H1 (cell line): Measurements from ENCODE around the gene KLC4. TPM values are rescaled to one million over a fixed set of nuclear protein-coding genes. Genes with fewer than 3 reads are reported as not detected.

ENCODE experiments used
- CTCF ChIA-PET: fragments of 300-600 bp; sonication (Branson Sonifier 250); formaldehyde crosslinking; loops from one replicate; lab custom pipeline; 2021; ENCODE audit not compliant: partially characterized antibody; lab: Charles Lee
- POLR2A ChIA-PET: fragments of 300-600 bp; sonication (Branson Sonifier 250); formaldehyde crosslinking; loops from one replicate; lab custom pipeline; 2021; ENCODE audit warnings: inconsistent platforms; ENCODE audit not compliant: partially characterized antibody; lab: Charles Lee
- DNase-seq, 2 experiments: peaks; one replicate each; pipeline versions ENCODE4 v3.0.0 to v3.0.0-alpha.2; 2010 to 2022; ENCODE audit warnings: low spot score in 2 of 2, low read depth in 1 of 2, mixed read lengths in 1 of 2
- FAIRE-seq: peaks from 2 replicates; lab custom pipeline; 2011; peaks lifted over from hg19 to GRCh38; lab: Jason Lieb, UNC
- H2AFZ ChIP-seq: 2 replicates; pipeline ENCODE4 v1.8.1; 2012; ENCODE audit warnings: low read length, inconsistent platforms
- H2AK5ac ChIP-seq: 2 replicates; pipeline ENCODE4 v1.6.1; 2013; ENCODE audit warnings: low read depth, low read length
- H2BK120ac ChIP-seq: replicated peaks from 2 replicates; pipeline ENCODE3; 2013; ENCODE audit warnings: low read depth, low read length, inconsistent platforms
- H2BK12ac ChIP-seq: 2 replicates; pipeline ENCODE4 v1.6.1; 2013; ENCODE audit warnings: low read depth, low read length
- H2BK15ac ChIP-seq: 2 replicates; pipeline ENCODE4 v1.6.1; 2013; ENCODE audit warnings: low read length
- H2BK20ac ChIP-seq: 2 replicates; pipeline ENCODE4 v1.6.1; 2013; ENCODE audit warnings: low read length
- H2BK5ac ChIP-seq: 2 replicates; pipeline ENCODE4 v1.6.1; 2013; ENCODE audit warnings: low read depth, low read length
- H3K14ac ChIP-seq: 2 replicates; pipeline ENCODE4 v1.6.1; 2013; ENCODE audit warnings: inconsistent platforms; ENCODE audit not compliant: insufficient read length
- H3K18ac ChIP-seq: 2 replicates; pipeline ENCODE4 v1.6.1; 2013; ENCODE audit warnings: low read length; ENCODE audit errors: extremely low read depth
- H3K23ac ChIP-seq: 2 replicates; pipeline ENCODE4 v1.6.1; 2013; ENCODE audit warnings: inconsistent platforms; ENCODE audit not compliant: insufficient read length
- H3K23me2 ChIP-seq: 2 replicates; pipeline ENCODE4 v1.6.1; 2013; ENCODE audit warnings: low read depth, low read length
- H3K27ac ChIP-seq: 2 replicates; pipeline ENCODE4 v1.6.1; 2011; ENCODE audit warnings: low read depth, low read length, inconsistent platforms
- H3K27me3 ChIP-seq, 4 experiments: replicated peaks in 1 of 4; 1 replicate in 1 of 4; 2 replicates in 3 of 4; pipeline versions ENCODE4 v1.6.1 to v1.8.1; 2011 to 2013; ENCODE audit warnings: low read length in 3 of 4, mild to moderate bottlenecking in 3 of 4, inconsistent platforms in 2 of 4, mixed read lengths in 2 of 4, moderate library complexity in 1 of 4; ENCODE audit not compliant: control insufficient read depth in 3 of 4, insufficient read depth in 3 of 4; ENCODE audit errors: extremely low read depth in 1 of 4
- H3K36me3 ChIP-seq, 4 experiments: 2 replicates each; pipeline versions ENCODE4 v1.6.1 to v1.8.1; 2011 to 2013; ENCODE audit warnings: mild to moderate bottlenecking in 4 of 4, low read length in 3 of 4, moderate library complexity in 2 of 4, control low read depth in 1 of 4, inconsistent platforms in 1 of 4; ENCODE audit not compliant: insufficient read depth in 4 of 4, control insufficient read depth in 2 of 4
- H3K4ac ChIP-seq: replicated peaks from 2 replicates; pipeline ENCODE3; 2013; ENCODE audit warnings: low read length, low read depth, mixed read lengths, inconsistent platforms; ENCODE audit not compliant: insufficient read length
- H3K4me1 ChIP-seq, 4 experiments: replicated peaks in 1 of 4; 1 replicate in 1 of 4; 2 replicates in 3 of 4; pipeline versions ENCODE4 v1.6.1 to v1.8.1; 2011 to 2013; ENCODE audit warnings: low read length in 3 of 4, inconsistent platforms in 2 of 4, mixed read lengths in 1 of 4; ENCODE audit not compliant: insufficient read depth in 4 of 4, control insufficient read depth in 3 of 4
- H3K4me2 ChIP-seq, 2 experiments: 2 replicates each; pipeline versions ENCODE4 v1.6.1 to v1.8.1; 2011 to 2013; ENCODE audit warnings: low read depth in 2 of 2, low read length in 2 of 2, control low read depth in 1 of 2, inconsistent platforms in 1 of 2, mild to moderate bottlenecking in 1 of 2; ENCODE audit not compliant: insufficient read depth in 1 of 2
- H3K4me3 ChIP-seq, 4 experiments: fragments of 200-600, 300-600 bp in 1 of 4; sonication (generic), shearing (Covaris generic), sonication (Bioruptor Twin) in 1 of 4; 2 replicates each; pipeline versions ENCODE4 v1.5.1 to v1.8.1; 2011 to 2016; ENCODE audit warnings: low read length in 4 of 4, low read depth in 3 of 4, control low read depth in 2 of 4, inconsistent platforms in 2 of 4, mild to moderate bottlenecking in 2 of 4, mixed read lengths in 1 of 4, moderate library complexity in 1 of 4; ENCODE audit not compliant: insufficient read depth in 2 of 4; ENCODE audit errors: extremely low read depth in 1 of 4
- H3K56ac ChIP-seq: replicated peaks from 2 replicates; pipeline ENCODE3; 2013; ENCODE audit warnings: low read depth, mild to moderate bottlenecking, mixed read lengths, low read length, inconsistent platforms; ENCODE audit not compliant: insufficient read length
- H3K79me1 ChIP-seq: 2 replicates; pipeline ENCODE4 v1.6.1; 2013; ENCODE audit warnings: low read depth, low read length, control low read depth
- H3K79me2 ChIP-seq, 2 experiments: 2 replicates each; pipeline versions ENCODE4 v1.6.1 to v1.8.1; 2012 to 2013; ENCODE audit warnings: low read length in 2 of 2, mild to moderate bottlenecking in 2 of 2, inconsistent platforms in 1 of 2; ENCODE audit not compliant: insufficient read depth in 2 of 2, control insufficient read depth in 1 of 2
- H3K9ac ChIP-seq, 4 experiments: replicated peaks in 1 of 4; 1 replicate in 1 of 4; 2 replicates in 3 of 4; pipeline versions ENCODE4 v1.6.1 to v1.8.1; 2011 to 2013; ENCODE audit warnings: low read depth in 3 of 4, low read length in 3 of 4, control low read depth in 2 of 4, mild to moderate bottlenecking in 2 of 4, moderate library complexity in 2 of 4, inconsistent platforms in 1 of 4; ENCODE audit errors: extremely low read depth in 1 of 4
- H3K9me3 ChIP-seq, 2 experiments: 2 replicates each; pipeline versions ENCODE4 v1.6.1 to v1.8.1; 2012 to 2013; ENCODE audit warnings: mild to moderate bottlenecking in 2 of 2, moderate library complexity in 2 of 2, control low read depth in 1 of 2, inconsistent platforms in 1 of 2, low read depth in 1 of 2, low read length in 1 of 2, mixed read lengths in 1 of 2; ENCODE audit not compliant: insufficient read depth in 2 of 2
- H4K20me1 ChIP-seq, 2 experiments: replicated peaks in 1 of 2; 2 replicates each; pipeline versions ENCODE3 to v1.8.1; 2011 to 2013; ENCODE audit warnings: inconsistent platforms in 2 of 2, low read length in 2 of 2, mild to moderate bottlenecking in 1 of 2; ENCODE audit not compliant: insufficient read depth in 2 of 2, control insufficient read depth in 1 of 2
- H4K5ac ChIP-seq: 2 replicates; pipeline ENCODE4 v1.6.1; 2013; ENCODE audit warnings: low read length, low read depth, mixed read lengths, inconsistent platforms; ENCODE audit not compliant: insufficient read length
- H4K8ac ChIP-seq: 2 replicates; pipeline ENCODE4 v1.8.0; 2013; ENCODE audit warnings: mild to moderate bottlenecking, moderate library complexity, low read length, inconsistent platforms; ENCODE audit not compliant: insufficient read depth; ENCODE audit errors: extremely low read depth
- H4K91ac ChIP-seq: replicated peaks from 2 replicates; pipeline ENCODE3; 2013; ENCODE audit warnings: low read length, mixed read lengths, inconsistent platforms; ENCODE audit not compliant: insufficient read length
- RFX5 ChIP-seq: IDR thresholded peaks from 2 replicates; pipeline ENCODE4 v1.6.1; 2011; ENCODE audit warnings: low read depth, low read length, improper control_type of control experiment, borderline replicate concordance
- SIN3A ChIP-seq, 2 experiments: IDR thresholded peaks in 1 of 2; conservative IDR thresholded peaks in 1 of 2; 2 replicates each; pipeline ENCODE4 v1.6.1; 2011 to 2012; ENCODE audit warnings: low read length in 2 of 2, improper control_type of control experiment in 1 of 2, low read depth in 1 of 2, mild to moderate bottlenecking in 1 of 2
- WGBS, 2 experiments: shearing (Covaris generic) in 1 of 2; methylation state at CpG; one replicate each; pipeline versions ENCODE4 v1.1.6 to v1.1.7; 2013 to 2015; ENCODE audit warnings: low lambda C conversion rate in 2 of 2, mixed read lengths in 2 of 2, inconsistent platforms in 1 of 2, low coverage in 1 of 2, missing lambda C conversion rate in 1 of 2; ENCODE audit not compliant: insufficient replicate concordance in 2 of 2, insufficient coverage in 1 of 2, insufficient read length in 1 of 2; ENCODE audit errors: extremely low coverage in 1 of 2, missing lambda C conversion rate in 1 of 2; 5-methylcytosine and 5-hydroxymethylcytosine counted together
- polyA plus RNA-seq, 7 experiments: library from polyadenylated mRNA; depleted of rRNA in 3 of 7; stranded (reverse) in 5 of 7; unstranded in 2 of 7; fragments of >200 nt in 5 of 7; fragments of 200-250 nt in 2 of 7; gene quantifications; 1 replicate in 5 of 7; 2 replicates in 1 of 7; 4 replicates in 1 of 7; pipeline versions ENCODE4 v1.2.1 to v1.2.3, GENCODE V29; 2011 to 2013; ENCODE audit warnings: missing spikeins in 2 of 7, mixed read lengths in 2 of 7
- total RNA-seq: library from RNA; stranded (reverse); fragmentation: NEBNext Ultra II Directional; extraction: Animal tissue kit (Norgen Biotek cat#: 25700); gene quantifications from 2 replicates; pipeline ENCODE4 v1.2.1, GENCODE V29; 2021

The KLC4 gene
- total and polyA plus RNA-seq, 2 of the 8 experiments (the other 6 are each of a cell fraction or from before 2014, with no cell fraction given) = 15.7 to 28.5 TPM

GRCh38 chr6:43052842-43053544 is 6.4 kb upstream of the KLC4 start:
- H3K36me3 ChIP-seq = peaks cover 5 to 28% (median 20%) of the 10 kb centered on the region in 4 experiments; a peak in 7 of 8 replicates
- H3K4me2 ChIP-seq = peak overlapping the region; percentile 83 to 97
- peak overlapping the region; percentile 72 to 91 (median 78) for H3K4me3 ChIP-seq
- DNase-seq (no peak), FAIRE-seq (no peak)
- 18% methylated on average over 22 of the region's 22 CpGs; no CpG with 5 or more reads in 1 of the 2 experiments for WGBS, 2 experiments
- no peaks in the 10 kb centered on the region for H3K9me3 ChIP-seq
- peaks cover 1 to 4% of the 10 kb centered on the region in 2 experiments for H4K20me1 ChIP-seq
- H2AFZ ChIP-seq = peak overlapping the region; percentile 36; the same call in 1 of the 2 replicates
- H3K56ac ChIP-seq = peak overlapping the region; percentile 43
- no peak overlapping the region for H2AK5ac ChIP-seq
- peaks cover 8% of the 10 kb centered on the region for H3K79me1 ChIP-seq
- H3K4ac ChIP-seq = peak overlapping the region; percentile 85
- H3K27me3 ChIP-seq = no peaks in the 10 kb centered on the region
- H2BK120ac ChIP-seq = no peak overlapping the region
- peak overlapping the region; percentile 96 for H3K18ac ChIP-seq
- H4K8ac ChIP-seq = peak overlapping the region; percentile 90; the same call in 1 of the 2 replicates
- H4K91ac ChIP-seq = peak overlapping the region; percentile 58
- peaks cover 0 to 5% of the 10 kb centered on the region in 2 experiments; a peak in 3 of 4 replicates for H3K79me2 ChIP-seq
- H3K14ac ChIP-seq = no peak overlapping the region
- peak overlapping the region; percentile 92 for H2BK5ac ChIP-seq
- peak overlapping the region; percentile 87 for H3K27ac ChIP-seq
- H2BK15ac ChIP-seq = no peak overlapping the region
- peaks cover 0 to 10% (median 5%) of the 10 kb centered on the region in 4 experiments; a peak in 4 of 7 replicates for H3K4me1 ChIP-seq
- 0 out of 2 replicates have a peak overlapping the region, but pooled peaks have one; percentile 46 for H2BK12ac ChIP-seq
- ChIA-PET POLR2A (interaction anchor here (0.8 to 29.7 kb wide), 20 partner anchors 8 to 1193 kb away, joined by 3 to 584 read pairs (median 5); partner anchors contain the start of genes KLHDC3, MEA1, PEX6 and PTK7), CTCF (interaction anchor here (0.6 to 3.0 kb wide), 5 partner anchors 30 to 90 kb away, joined by 3 to 18 read pairs (median 3); no protein-coding TSS in a partner anchor)
- H3K23me2 ChIP-seq = peaks cover 7% of the 10 kb centered on the region
- H3K23ac ChIP-seq = no peak overlapping the region
- no peak overlapping the region for H2BK20ac ChIP-seq
- TF ChIP-seq RFX5 (no peak), SIN3A (conservative IDR thresholded peaks at IDR 0.05 in 1 of 2, IDR thresholded peaks at IDR 0.05 in 1 of 2; ENCODE audit: low read depth in 1 of 2, low read length in 2 of 2) (no peak)
- H4K5ac ChIP-seq = peak overlapping the region; percentile 87
- H3K9ac ChIP-seq = peak overlapping the region; percentile 80 to 88 (median 82)
